Keratinocyte (primary cell): Measurements from ENCODE around the gene FBXO33. TPM values are rescaled to one million over a fixed set of nuclear protein-coding genes. Genes with fewer than 3 reads are reported as not detected.

Experiments
- DNase-seq: peaks from one replicate; pipeline ENCODE4 v3.0.0-alpha.2; 2011; ENCODE audit warnings: low read depth, missing footprints, low spot score
- FAIRE-seq: peaks from 2 replicates; lab custom pipeline; 2011; peaks lifted over from hg19 to GRCh38; lab: Jason Lieb, UNC
- H2AFZ ChIP-seq: 2 replicates; pipeline ENCODE4 v1.6.0; 2012; ENCODE audit warnings: low read length, control low read depth, inconsistent platforms; ENCODE audit not compliant: control insufficient read depth
- H3K27ac ChIP-seq: 2 replicates; pipeline ENCODE4 v1.5.1; 2011; ENCODE audit warnings: low read length; ENCODE audit not compliant: control insufficient read depth, insufficient read depth
- H3K27me3 ChIP-seq: 3 replicates; pipeline ENCODE4 v1.6.0; 2011; ENCODE audit warnings: low read length; ENCODE audit not compliant: control insufficient read depth, insufficient read depth; ENCODE audit errors: extremely low read depth
- H3K36me3 ChIP-seq, 2 experiments: 2 replicates in 1 of 2; 3 replicates in 1 of 2; pipeline ENCODE4 v1.5.1; 2011; ENCODE audit warnings: low read length in 2 of 2, mild to moderate bottlenecking in 1 of 2; ENCODE audit not compliant: control insufficient read depth in 2 of 2, insufficient read depth in 2 of 2; ENCODE audit errors: extremely low read depth in 1 of 2
- H3K4me1 ChIP-seq: 3 replicates; pipeline ENCODE4 v1.5.1; 2011; ENCODE audit warnings: low read length; ENCODE audit not compliant: control insufficient read depth, insufficient read depth; ENCODE audit errors: extremely low read depth
- H3K4me2 ChIP-seq: 3 replicates; pipeline ENCODE4 v1.6.0; 2011; ENCODE audit warnings: low read depth, low read length; ENCODE audit not compliant: control insufficient read depth, insufficient read depth; ENCODE audit errors: extremely low read depth
- H3K4me3 ChIP-seq, 3 experiments: fragments of 200-600 bp in 1 of 3; sonication (generic) in 1 of 3; 2 replicates in 2 of 3; 3 replicates in 1 of 3; pipeline ENCODE4 v1.5.1; 2011 to 2016; ENCODE audit warnings: low read length in 3 of 3, mild to moderate bottlenecking in 3 of 3, control low read depth in 2 of 3, inconsistent platforms in 1 of 3, low read depth in 1 of 3, mixed read lengths in 1 of 3, mixed run types in 1 of 3, moderate library complexity in 1 of 3; ENCODE audit not compliant: control insufficient read depth in 2 of 3, insufficient read depth in 2 of 3; ENCODE audit errors: extremely low read depth in 1 of 3
- H3K79me2 ChIP-seq: 2 replicates; pipeline ENCODE4 v1.6.0; 2012; ENCODE audit warnings: low read length; ENCODE audit not compliant: control insufficient read depth, insufficient read depth
- H3K9ac ChIP-seq: 3 replicates; pipeline ENCODE4 v1.6.0; 2011; ENCODE audit warnings: low read length; ENCODE audit not compliant: control insufficient read depth, insufficient read depth; ENCODE audit errors: extremely low read depth
- H3K9me1 ChIP-seq: 3 replicates; pipeline ENCODE4 v1.6.0; 2011; ENCODE audit warnings: low read length; ENCODE audit not compliant: control insufficient read depth, insufficient read depth; ENCODE audit errors: extremely low read depth
- H3K9me3 ChIP-seq: 2 replicates; pipeline ENCODE4 v1.5.1; 2012; ENCODE audit warnings: low read depth, low read length; ENCODE audit not compliant: control insufficient read depth
- H4K20me1 ChIP-seq: 3 replicates; pipeline ENCODE4 v1.6.0; 2011; ENCODE audit warnings: low read length; ENCODE audit not compliant: control insufficient read depth, insufficient read depth; ENCODE audit errors: extremely low read depth
- EZH2 ChIP-seq: IDR thresholded peaks from one replicate; pipeline ENCODE4 v1.6.1; 2012; ENCODE audit warnings: inconsistent platforms, mild to moderate bottlenecking, low read length, moderate library complexity
- dilution Hi-C: fragments of 300-500 bp; cut with MboI; formaldehyde crosslinking; loops from one replicate; pipeline ENCODE4 v1.7.0; 2020; ENCODE audit warnings: low sequenced_read_pairs; ENCODE audit not compliant: extremely low pct_ligation_motif_present
- polyA plus RNA-seq, 5 experiments: library from polyadenylated mRNA; depleted of rRNA in 3 of 5; stranded (reverse) in 3 of 5; stranded (forward) in 1 of 5; unstranded in 1 of 5; fragments of >200 nt; gene quantifications; 1 replicate in 1 of 5; 2 replicates in 3 of 5; 3 replicates in 1 of 5; pipeline versions ENCODE4 v1.2.1 to v1.2.3, GENCODE V29; 2011 to 2012; ENCODE audit warnings: missing spikeins in 2 of 5, low read depth in 1 of 5, low replicate concordance in 1 of 5
- TF ChIP-seq, protein P1 (sequence below), 3 experiments: IDR thresholded peaks in 1 of 3; conservative IDR thresholded peaks in 1 of 3; optimal IDR thresholded peaks in 1 of 3; 2 replicates in 2 of 3; 3 replicates in 1 of 3; pipeline versions ENCODE3 to v1.5.1; 2011; ENCODE audit warnings: low read length in 3 of 3, mild to moderate bottlenecking in 3 of 3, moderate library complexity in 2 of 3, control low read depth in 1 of 3, inconsistent platforms in 1 of 3; ENCODE audit not compliant: insufficient read depth in 2 of 3; ENCODE audit errors: extremely low read depth in 1 of 3

Gene FBXO33
- polyA plus RNA-seq, 1 donor (not counting 4 experiments of a cell fraction or from before 2014, with no cell fraction given) = 12.0 TPM

DNA sequence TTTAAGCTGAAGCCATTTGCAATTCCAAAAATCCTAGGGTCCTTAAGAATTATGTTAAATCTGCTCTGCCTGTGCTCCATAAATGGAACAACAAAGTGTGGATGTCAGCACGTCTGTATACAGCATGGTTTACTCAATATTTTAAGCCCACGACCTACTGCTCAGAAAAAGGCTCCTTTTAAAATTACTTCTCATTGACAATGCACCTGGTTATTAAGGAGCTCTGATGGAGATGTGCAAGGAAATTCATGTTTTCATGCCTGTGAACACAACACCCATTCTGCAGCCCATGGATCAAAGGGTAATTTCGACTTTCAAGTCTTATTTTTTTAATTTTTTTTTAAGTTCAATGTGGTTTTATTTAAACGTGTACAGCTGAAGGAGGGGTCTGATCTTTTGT lies 48.1 kb downstream of the FBXO33 start:
- Histone ChIP-seq H3K36me3 (no peaks in the 10 kb centered on the region), H2AFZ (no peak overlapping the region), H3K27ac (no peak overlapping the region), H3K4me3 (no peak overlapping the region), H3K27me3 (no peaks in the 10 kb centered on the region), H3K4me1 (no peaks in the 10 kb centered on the region), H3K79me2 (no peaks in the 10 kb centered on the region), H3K9me3 (no peaks in the 10 kb centered on the region), H4K20me1 (no peaks in the 10 kb centered on the region), H3K9me1 (no peaks in the 10 kb centered on the region), H3K4me2 (no peak overlapping the region), H3K9ac (no peak overlapping the region)
- TF ChIP-seq EZH2 = no peak
- TF ChIP-seq, protein P1, sequence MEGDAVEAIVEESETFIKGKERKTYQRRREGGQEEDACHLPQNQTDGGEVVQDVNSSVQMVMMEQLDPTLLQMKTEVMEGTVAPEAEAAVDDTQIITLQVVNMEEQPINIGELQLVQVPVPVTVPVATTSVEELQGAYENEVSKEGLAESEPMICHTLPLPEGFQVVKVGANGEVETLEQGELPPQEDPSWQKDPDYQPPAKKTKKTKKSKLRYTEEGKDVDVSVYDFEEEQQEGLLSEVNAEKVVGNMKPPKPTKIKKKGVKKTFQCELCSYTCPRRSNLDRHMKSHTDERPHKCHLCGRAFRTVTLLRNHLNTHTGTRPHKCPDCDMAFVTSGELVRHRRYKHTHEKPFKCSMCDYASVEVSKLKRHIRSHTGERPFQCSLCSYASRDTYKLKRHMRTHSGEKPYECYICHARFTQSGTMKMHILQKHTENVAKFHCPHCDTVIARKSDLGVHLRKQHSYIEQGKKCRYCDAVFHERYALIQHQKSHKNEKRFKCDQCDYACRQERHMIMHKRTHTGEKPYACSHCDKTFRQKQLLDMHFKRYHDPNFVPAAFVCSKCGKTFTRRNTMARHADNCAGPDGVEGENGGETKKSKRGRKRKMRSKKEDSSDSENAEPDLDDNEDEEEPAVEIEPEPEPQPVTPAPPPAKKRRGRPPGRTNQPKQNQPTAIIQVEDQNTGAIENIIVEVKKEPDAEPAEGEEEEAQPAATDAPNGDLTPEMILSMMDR (optimal IDR thresholded peaks at IDR 0.05 in 1 of 3, IDR thresholded peaks at IDR 0.05 in 1 of 3, conservative IDR thresholded peaks at IDR 0.05 in 1 of 3; ENCODE audit: extremely low read depth in 1 of 3, insufficient read depth in 2 of 3, low read length in 3 of 3) = no peak
- DNase-seq = no peak
- dilution Hi-C loops = no loop called here
- no peak for FAIRE-seq

DNA sequence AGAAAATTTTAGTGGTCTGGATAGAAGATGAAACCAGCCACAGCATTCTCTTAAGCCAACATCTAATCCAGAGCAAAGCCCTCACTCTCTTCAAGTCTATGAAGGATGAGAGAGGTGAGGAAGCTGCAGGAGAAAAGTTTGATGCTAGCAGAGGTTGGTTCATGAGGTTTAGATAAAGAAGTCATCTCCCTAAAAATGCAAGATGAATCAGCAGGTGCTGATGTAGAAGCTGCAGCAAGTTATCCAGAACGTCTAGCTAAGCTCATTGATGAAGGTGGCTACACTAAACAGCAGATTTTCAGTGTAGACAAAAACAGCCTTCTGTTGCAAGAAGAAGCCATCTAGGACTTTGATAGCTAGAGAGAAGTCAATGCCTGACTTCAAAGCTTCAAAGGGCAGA lies 48.5 kb downstream of the FBXO33 start:
- DNase-seq (no peak), FAIRE-seq (no peak)
- Histone ChIP-seq H3K36me3 (no peaks in the 10 kb centered on the region), H3K4me1 (no peaks in the 10 kb centered on the region), H3K27me3 (no peaks in the 10 kb centered on the region), H3K9me3 (no peaks in the 10 kb centered on the region), H4K20me1 (no peaks in the 10 kb centered on the region), H3K9me1 (no peaks in the 10 kb centered on the region), H2AFZ (no peak overlapping the region), H3K27ac (no peak overlapping the region), H3K79me2 (no peaks in the 10 kb centered on the region), H3K4me3 (no peak overlapping the region), H3K9ac (no peak overlapping the region), H3K4me2 (no peak overlapping the region)
- dilution Hi-C loops = no loop called here
- TF ChIP-seq, protein P1 (optimal IDR thresholded peaks at IDR 0.05 in 1 of 3, IDR thresholded peaks at IDR 0.05 in 1 of 3, conservative IDR thresholded peaks at IDR 0.05 in 1 of 3; ENCODE audit: extremely low read depth in 1 of 3, insufficient read depth in 2 of 3, low read length in 3 of 3) = no peak
- TF ChIP-seq EZH2 = no peak
